ENCODE measurements around the gene LRMDA. TPM values are rescaled to one million over a fixed set of nuclear protein-coding genes. Genes with fewer than 3 reads are reported as not detected.

LRMDA gene
- total and polyA plus RNA-seq, 2 of the 13 experiments (the other 11 are each of a cell fraction or from before 2014, with no cell fraction given): 13.4 to 22.0 TPM

GRCh38 chr10:75398692-75399460 is 32.5 kb upstream of the LRMDA start (continued):
- TF ChIP-seq HBP1 (CRISPR knock-in tag; IDR thresholded peaks at IDR 0.05; ENCODE audit: low read depth) (no peak), NFIB (CRISPR knock-in tag; IDR thresholded peaks at IDR 0.05; ENCODE audit: borderline replicate concordance) (no peak), ZNF816 (CRISPR knock-in tag; IDR thresholded peaks at IDR 0.05; ENCODE audit: borderline replicate concordance) (0 out of 2 replicates have a peak, but pooled peaks have one; percentile 16), EED (CRISPR knock-in tag; IDR thresholded peaks at IDR 0.05) (no peak), NR0B2 (CRISPR knock-in tag; IDR thresholded peaks at IDR 0.05) (0 out of 2 replicates have a peak, but pooled peaks have one; percentile 19), ZNF274 (CRISPR knock-in tag; IDR thresholded peaks at IDR 0.05) (0 out of 2 replicates have a peak, but pooled peaks have one; percentile 10), ZNF317 (CRISPR knock-in tag; IDR thresholded peaks at IDR 0.05) (no peak), BRF2 (CRISPR knock-in tag; IDR thresholded peaks at IDR 0.05) (no peak), POLR2G (IDR thresholded peaks at IDR 0.05; ENCODE audit: low read depth, low read length) (0 out of 2 replicates have a peak, but pooled peaks have one; percentile 16), AGO2 (optimal IDR thresholded peaks at IDR 0.05; ENCODE audit: low read depth, low read length) (peak; percentile 99), ZC3H4 (CRISPR knock-in tag; IDR thresholded peaks at IDR 0.05; ENCODE audit: borderline replicate concordance) (0 out of 2 replicates have a peak, but pooled peaks have one; percentile 18), IRF9 (CRISPR knock-in tag; IDR thresholded peaks at IDR 0.05; ENCODE audit: borderline replicate concordance) (peak; percentile 26; the same call in 1 of the 2 replicates), PAF1 (CRISPR knock-in tag; IDR thresholded peaks at IDR 0.05) (0 out of 2 replicates have a peak, but pooled peaks have one; percentile 16), ZFP91 (CRISPR knock-in tag; IDR thresholded peaks at IDR 0.05; ENCODE audit: borderline replicate concordance) (peak; percentile 67; the same call in 1 of the 2 replicates), ZBTB39 (CRISPR knock-in tag; IDR thresholded peaks at IDR 0.05) (0 out of 2 replicates have a peak, but pooled peaks have one; percentile 67), NFE2L2 (IDR thresholded peaks at IDR 0.05; ENCODE audit: low read length) (no peak), ZNF720 (CRISPR knock-in tag; IDR thresholded peaks at IDR 0.05) (no peak), HNRNPLL (IDR thresholded peaks at IDR 0.05; ENCODE audit: low read depth, low read length, poor library complexity, severe bottlenecking) (peak; percentile 61), ZNF616 (CRISPR knock-in tag; IDR thresholded peaks at IDR 0.05; ENCODE audit: low read depth) (no peak), MLLT10 (CRISPR knock-in tag; IDR thresholded peaks at IDR 0.05) (no peak)

All from HepG2 (cell line).